SKM-1 (cell line): ENCODE results near the gene TRIM49D2.
"Not testable (repeated sequence)": the region's sequence is repeated elsewhere in the genome, so short reads cannot be mapped to it uniquely, and the experiment has no call there.

Experiments used
- DNase-seq: peaks from one replicate; lab custom pipeline; 2025; ENCODE audit not compliant: unreplicated experiment; lab: John Stamatoyannopoulos, UW

TRIM49D2 gene, protein sequence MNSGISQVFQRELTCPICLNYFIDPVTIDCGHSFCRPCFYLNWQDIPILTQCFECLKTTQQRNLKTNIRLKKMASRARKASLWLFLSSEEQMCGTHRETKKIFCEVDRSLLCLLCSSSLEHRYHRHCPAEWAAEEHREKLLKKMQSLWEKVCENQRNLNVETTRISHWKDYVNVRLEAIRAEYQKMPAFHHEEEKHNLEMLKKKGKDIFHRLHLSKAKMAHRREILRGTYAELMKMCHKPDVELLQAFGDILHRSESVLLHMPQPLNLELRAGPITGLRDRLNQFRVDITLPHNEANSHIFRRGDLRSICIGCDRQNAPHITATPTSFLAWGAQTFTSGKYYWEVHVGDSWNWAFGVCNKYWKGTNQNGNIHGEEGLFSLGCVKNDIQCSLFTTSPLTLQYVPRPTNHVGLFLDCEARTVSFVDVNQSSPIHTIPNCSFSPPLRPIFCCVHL

DNA sequence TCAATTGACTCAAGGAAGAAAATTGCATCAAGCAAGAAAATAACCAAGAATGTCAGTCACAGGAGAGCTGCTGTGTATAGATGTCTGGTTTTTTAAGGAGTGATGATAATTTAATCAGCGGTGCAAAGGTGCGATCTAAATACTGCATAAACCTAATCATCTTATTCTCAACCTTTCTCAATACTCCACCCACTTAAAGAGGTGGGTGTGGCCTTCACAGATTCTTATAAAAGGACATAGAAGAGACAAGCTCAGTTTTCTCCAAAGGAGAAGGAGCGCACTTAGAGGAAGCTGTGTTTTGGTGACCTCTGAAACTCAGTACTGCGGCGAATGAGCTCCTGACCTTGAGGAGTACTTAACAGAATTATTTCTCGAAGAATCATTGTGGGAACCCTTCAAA lies at the start of gene TRIM49D2:
TRIM49D2 (plus strand) TSS at position 301 of the 400 bp plus-strand sequence. CDS start 2,698 bp downstream, outside the sequence.
- not testable (repeated sequence) for DNase-seq

DNA sequence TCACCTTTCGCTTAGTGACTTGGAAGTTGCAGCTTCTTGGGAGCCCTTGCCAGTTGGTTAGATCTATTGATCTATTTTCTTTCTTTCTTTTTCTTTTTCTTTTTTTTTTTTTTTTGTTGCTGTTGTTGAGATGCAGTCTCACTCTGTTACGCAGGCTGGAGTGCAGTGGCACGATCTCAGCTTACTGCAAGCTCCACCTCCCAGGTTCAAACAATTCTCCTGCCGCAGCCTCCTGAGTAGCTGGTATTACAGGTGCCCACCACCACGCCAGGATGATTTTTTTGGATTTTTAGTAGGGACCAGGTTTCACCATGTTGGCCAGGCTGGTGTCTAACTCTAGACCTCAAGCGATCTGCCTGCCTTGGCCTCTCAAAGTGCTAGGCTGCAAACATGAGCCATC lies 46.4 kb upstream of the TRIM49D2 start:
- DNase-seq, result not testable (repeated sequence)

DNA sequence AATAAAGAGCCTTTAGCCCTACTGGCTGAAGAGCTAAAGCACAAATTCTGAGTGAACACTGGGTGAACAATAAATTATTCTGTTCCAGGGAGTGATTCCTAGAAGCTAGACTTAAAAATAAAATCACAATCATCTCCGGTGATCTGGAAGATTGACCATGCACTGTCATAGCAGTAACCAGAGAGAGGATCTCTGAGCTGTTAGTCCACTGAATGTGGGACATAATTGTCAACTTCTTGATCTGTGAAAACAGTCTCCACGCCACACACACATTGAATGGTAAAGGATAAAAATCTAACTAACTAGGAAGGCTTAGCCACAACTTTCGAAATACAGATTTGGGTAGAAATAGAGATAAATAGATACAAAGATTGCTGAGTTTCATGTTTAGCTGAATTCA lies 30.6 kb upstream of the TRIM49D2 start:
- not testable (repeated sequence) for DNase-seq

DNA sequence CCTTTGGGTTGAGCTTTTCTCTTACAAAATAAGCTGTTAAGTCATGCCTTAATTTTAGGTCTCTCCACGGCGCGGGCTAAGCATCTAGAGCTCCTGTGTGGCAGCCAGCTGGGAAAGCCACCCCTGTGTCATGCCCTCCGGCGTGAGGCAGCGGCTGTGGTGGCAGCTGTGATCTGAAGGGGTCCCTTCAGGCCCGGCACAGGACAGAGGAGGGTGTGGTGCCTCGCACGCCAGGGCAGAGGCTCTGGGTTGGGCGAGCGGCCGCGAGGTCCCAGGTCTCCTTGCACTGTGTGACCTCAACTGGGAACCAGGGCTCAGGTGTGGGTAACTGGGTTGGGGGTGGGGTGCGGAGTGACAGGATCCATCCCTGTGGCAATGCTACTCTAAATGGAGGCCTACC lies 23.1 kb upstream of the TRIM49D2 start:
- not testable (repeated sequence) for DNase-seq

DNA sequence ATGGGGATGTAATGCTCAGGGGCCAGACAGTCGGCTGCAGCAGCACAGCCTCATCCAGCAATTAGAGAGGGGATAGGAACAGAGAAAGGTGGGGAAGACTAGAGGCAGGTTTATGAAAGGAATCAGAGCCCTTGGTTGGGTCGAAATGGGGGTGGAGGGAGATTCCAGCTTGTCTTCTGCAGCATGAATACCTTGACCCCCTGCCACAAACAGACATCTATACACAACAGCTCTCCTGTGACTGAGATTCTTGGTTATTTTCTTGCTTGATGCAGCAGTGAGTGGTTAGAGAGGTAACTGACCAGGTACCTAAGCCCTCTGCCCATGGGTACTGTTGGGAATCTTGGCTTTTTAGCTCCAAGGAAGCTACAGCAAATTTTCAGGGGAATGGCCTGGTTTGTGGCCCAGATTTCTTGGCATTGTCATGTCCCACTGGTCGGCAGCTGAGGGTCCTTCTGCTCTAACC lies 1.6 kb upstream of the TRIM49D2 start, which contains the start of gene TRIM49D1:
TRIM49D1 (minus strand) TSS at position 51 of the 466 bp plus-strand sequence. CDS start 4,535 bp downstream, outside the sequence.
- DNase-seq, result no peak

DNA sequence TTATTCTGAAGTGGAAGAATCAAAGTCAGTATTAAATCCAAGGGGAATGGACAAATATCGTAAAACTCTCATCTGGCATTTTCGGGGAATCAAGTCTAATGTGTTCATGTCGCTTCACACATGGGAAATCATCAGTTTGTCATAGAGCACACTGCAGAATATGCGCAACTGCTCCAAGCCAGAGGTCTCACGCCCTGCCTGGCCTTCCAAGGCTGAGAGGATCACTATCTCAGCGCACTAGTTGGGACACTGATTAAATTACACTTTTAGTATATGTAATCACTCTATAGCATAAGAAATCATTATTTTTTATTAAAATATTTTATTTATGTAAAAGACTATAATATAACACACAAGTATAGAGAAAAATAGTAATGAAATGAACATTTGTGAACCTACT lies 37.0 kb downstream of the TRIM49D2 start:
- not testable (repeated sequence) for DNase-seq

DNA sequence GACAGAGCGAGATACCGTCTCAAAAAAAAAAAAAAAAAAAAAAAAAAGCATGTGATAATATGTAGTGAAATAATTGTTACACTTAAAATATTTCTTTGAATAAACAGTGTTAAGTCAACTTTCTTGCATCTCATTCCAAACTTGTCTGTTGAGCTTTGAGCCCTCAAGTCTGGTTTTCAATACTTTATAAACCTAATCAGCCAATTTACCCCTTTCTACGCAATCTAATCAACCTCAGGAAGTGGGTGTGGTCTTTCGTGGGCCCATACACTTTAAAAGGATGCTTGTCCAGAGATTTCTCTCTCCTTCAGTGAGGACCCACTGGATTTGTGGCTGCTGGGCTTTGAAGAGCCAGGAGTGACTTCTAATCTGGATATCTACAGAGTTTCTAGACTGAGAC lies 41.9 kb downstream of the TRIM49D2 start, which contains the start of gene TRIM64:
TRIM64 (plus strand) TSS at position 301 of the 400 bp plus-strand sequence. CDS start 2,467 bp downstream, outside the sequence.
- not testable (repeated sequence) for DNase-seq
